Muscle layer of duodenum (tissue), 2 donors: Measurements from ENCODE around the gene CFAP46.

Source experiments
- H3K27ac ChIP-seq: one replicate; pipeline ENCODE4 v1.7.0; 2013; ENCODE audit warnings: mild to moderate bottlenecking, low read length
- H3K27me3 ChIP-seq: one replicate; pipeline ENCODE4 v1.7.0; 2013; ENCODE audit warnings: low read depth, mild to moderate bottlenecking, control low read depth, low read length
- H3K36me3 ChIP-seq, 2 donors: one replicate each; pipeline ENCODE4 v1.7.0; 2013; ENCODE audit warnings: low read length in 2 of 2, control low read depth in 1 of 2, mild to moderate bottlenecking in 1 of 2; ENCODE audit not compliant: insufficient read depth in 2 of 2, control insufficient read depth in 1 of 2
- H3K4me1 ChIP-seq, 2 donors: one replicate each; pipeline ENCODE4 v1.7.0; 2013; ENCODE audit warnings: low read length in 2 of 2, mild to moderate bottlenecking in 2 of 2, control low read depth in 1 of 2, moderate library complexity in 1 of 2; ENCODE audit not compliant: insufficient read depth in 2 of 2, control insufficient read depth in 1 of 2
- H3K4me3 ChIP-seq, 2 donors: one replicate each; pipeline ENCODE4 v1.7.0; 2013; ENCODE audit warnings: low read length in 2 of 2, low read depth in 1 of 2, mild to moderate bottlenecking in 1 of 2
- H3K9me3 ChIP-seq, 2 donors: one replicate each; pipeline ENCODE4 v1.7.0; 2013; ENCODE audit warnings: low read length in 2 of 2, control low read depth in 1 of 2, mild to moderate bottlenecking in 1 of 2; ENCODE audit not compliant: control insufficient read depth in 1 of 2
- donor health status: healthy.

CFAP46 gene

DNA sequence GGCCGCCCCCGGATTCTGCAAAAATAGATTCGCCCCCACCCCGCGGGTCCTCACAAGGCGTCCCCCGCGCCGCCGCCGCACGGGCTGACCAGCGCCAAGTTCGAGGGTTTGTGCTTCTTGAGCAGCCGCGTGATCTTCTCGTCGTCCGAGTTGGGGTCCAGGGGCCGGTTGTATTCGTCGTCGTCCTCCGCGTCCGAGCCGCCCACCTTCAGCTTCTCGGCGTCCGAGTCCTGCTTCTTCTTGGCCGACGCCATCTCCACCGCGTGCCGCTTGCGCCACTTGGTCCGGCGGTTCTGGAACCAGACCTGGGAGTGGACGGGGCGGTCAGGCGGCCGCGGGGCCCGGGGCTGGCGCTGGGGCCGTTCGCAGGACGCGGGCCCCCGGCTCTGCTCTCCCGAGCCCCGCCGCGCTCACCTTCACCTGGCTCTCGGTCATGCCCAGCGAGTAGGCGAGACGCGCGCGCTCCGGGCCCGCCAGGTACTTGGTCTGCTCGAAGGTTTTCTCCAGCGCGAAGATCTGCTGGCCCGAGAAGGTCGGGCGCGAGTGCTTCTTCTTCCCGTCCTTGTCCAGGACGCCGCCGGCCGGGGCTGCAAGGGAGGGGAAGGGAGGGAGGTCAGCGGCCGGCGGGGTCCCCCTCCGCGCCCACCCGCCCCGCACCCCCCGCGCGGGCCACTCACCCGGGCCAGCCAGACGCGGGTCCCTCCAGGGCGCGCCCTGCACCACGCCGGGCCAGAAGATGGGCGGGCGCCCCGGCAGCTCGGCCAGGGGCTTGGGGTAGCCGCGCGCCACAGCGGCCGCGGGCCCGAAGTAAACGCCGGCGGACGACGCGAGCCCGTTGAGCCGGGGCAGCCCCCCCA is 157.3 kb downstream of the CFAP46 start:
- Histone ChIP-seq H3K9me3 (peaks cover 0 to 4% of the 10 kb centered on the region in 2 donors), H3K4me3 (no peak overlapping the region), H3K27ac (no peak overlapping the region), H3K27me3 (peaks cover 10% of the 10 kb centered on the region), H3K4me1 (peaks cover 0 to 36% of the 10 kb centered on the region in 2 donors), H3K36me3 (peaks cover 11 to 35% of the 10 kb centered on the region in 2 donors)

DNA sequence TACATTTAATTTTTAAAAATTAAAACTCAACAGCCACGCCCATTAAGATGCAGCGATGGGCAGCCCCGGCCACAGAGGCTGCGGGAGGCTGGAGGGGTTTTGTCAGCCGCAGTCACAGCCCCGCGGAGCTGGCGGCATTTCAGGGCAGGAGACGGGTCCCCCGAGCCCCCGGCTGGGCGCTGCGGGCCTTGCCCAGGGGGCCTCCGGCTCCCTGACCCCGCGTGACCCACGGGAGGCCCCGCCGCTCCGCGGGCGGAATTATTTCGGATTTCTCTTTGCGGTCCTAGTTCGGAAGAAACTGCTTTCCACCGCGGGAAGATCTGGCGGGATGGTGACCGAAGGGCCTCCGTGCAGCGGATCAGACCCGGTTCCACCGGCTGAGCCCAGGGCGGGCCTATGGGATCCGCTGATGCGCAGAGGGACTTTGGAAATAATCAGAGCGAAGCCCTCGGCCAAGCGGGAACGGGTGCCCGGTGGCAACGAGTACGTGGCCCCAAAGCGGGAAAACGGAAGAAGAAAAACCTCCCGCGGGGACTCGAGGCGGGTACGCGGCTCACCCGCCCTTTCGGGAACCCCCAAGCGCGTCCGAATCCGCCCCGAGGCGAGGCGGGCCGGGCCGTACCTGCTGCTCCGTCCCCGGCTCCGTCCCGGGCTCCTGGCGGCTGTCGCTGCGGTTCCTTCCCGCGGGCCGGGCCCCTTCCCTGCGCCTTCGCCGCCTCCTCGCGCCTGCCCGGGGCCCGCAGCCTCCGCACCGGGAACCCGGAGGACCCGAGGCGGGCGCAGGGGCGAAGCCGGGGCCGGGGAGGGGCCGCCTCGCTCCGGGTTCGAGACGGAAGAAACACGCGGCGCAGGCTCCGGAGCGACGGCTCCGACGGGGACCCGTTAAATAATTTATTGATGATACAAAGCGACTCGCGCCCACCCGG is 158.2 kb downstream of the CFAP46 start:
- peaks cover 0 to 4% of the 10 kb centered on the region in 2 donors for H3K9me3 ChIP-seq
- no peak overlapping the region for H3K4me3 ChIP-seq
- peaks cover 11 to 44% of the 10 kb centered on the region in 2 donors for H3K36me3 ChIP-seq
- H3K27me3 ChIP-seq, result peaks cover 4% of the 10 kb centered on the region
- peaks cover 0 to 36% of the 10 kb centered on the region in 2 donors for H3K4me1 ChIP-seq
- no peak overlapping the region for H3K27ac ChIP-seq

- H3K27me3 ChIP-seq, result peaks cover 4% of the 10 kb centered on the region
- H3K27ac ChIP-seq, result no peak overlapping the region
- peaks cover 11 to 53% of the 10 kb centered on the region in 2 donors for H3K36me3 ChIP-seq
- H3K4me3 ChIP-seq, result no peak overlapping the region
- peaks cover 0 to 4% of the 10 kb centered on the region in 2 donors for H3K9me3 ChIP-seq
- peaks cover 0 to 31% of the 10 kb centered on the region in 2 donors for H3K4me1 ChIP-seq
These were observed 159.0 kb downstream of the CFAP46 start for GRCh38 chr10:132783165-132783939.

GRCh38 chr10:132781556-132781955 is 160.8 kb downstream of the CFAP46 start:
- peaks cover 4% of the 10 kb centered on the region for H3K27me3 ChIP-seq
- no peak overlapping the region for H3K27ac ChIP-seq
- H3K4me1 ChIP-seq, result peaks cover 0 to 14% of the 10 kb centered on the region in 2 donors
- peaks cover 0 to 4% of the 10 kb centered on the region in 2 donors for H3K9me3 ChIP-seq
- H3K4me3 ChIP-seq, result no peak overlapping the region
- H3K36me3 ChIP-seq, result peaks cover 11 to 68% of the 10 kb centered on the region in 2 donors

DNA sequence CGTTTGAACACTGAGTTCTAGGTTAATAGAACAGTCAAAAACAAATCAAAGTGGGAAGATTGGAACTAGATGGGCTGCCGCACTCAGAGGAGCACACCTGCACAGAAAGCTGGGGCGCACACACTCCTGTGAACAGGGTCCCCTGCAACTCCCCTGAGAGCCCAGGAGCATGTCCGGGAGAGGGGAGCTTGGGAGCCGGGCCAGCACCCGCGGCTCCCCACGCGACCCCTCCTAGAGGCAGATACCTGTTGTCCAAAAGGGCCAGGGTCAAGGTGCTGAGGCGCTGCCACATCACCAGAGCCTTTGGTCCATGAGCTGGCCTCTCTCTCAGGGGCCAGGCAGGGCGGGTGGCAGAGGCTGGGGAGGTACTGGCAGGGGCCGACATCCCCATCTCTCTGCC is 162.0 kb downstream of the CFAP46 start:
- Histone ChIP-seq H3K27ac (no peak overlapping the region), H3K9me3 (peaks cover 0 to 4% of the 10 kb centered on the region in 2 donors), H3K36me3 (peaks cover 11 to 80% of the 10 kb centered on the region in 2 donors), H3K4me3 (no peak overlapping the region), H3K27me3 (peaks cover 4% of the 10 kb centered on the region), H3K4me1 (peaks cover 0 to 9% of the 10 kb centered on the region in 2 donors)

GRCh38 chr10:132779549-132780294 is 162.6 kb downstream of the CFAP46 start:
- H3K4me3 ChIP-seq, result no peak overlapping the region
- peaks cover 0 to 4% of the 10 kb centered on the region in 2 donors for H3K9me3 ChIP-seq
- H3K27me3 ChIP-seq, result peaks cover 4% of the 10 kb centered on the region
- H3K36me3 ChIP-seq, result peaks cover 11 to 82% of the 10 kb centered on the region in 2 donors
- H3K27ac ChIP-seq, result no peak overlapping the region
- H3K4me1 ChIP-seq, result peaks cover 0 to 3% of the 10 kb centered on the region in 2 donors

GRCh38 chr10:132777441-132777840 is 164.9 kb downstream of the CFAP46 start:
- H3K27ac ChIP-seq, result no peak overlapping the region
- H3K27me3 ChIP-seq, result no peaks in the 10 kb centered on the region
- no peaks in the 10 kb centered on the region for H3K9me3 ChIP-seq
- peaks cover 4 to 84% of the 10 kb centered on the region in 2 donors for H3K36me3 ChIP-seq
- no peak overlapping the region for H3K4me3 ChIP-seq
- H3K4me1 ChIP-seq, result no peaks in the 10 kb centered on the region

DNA sequence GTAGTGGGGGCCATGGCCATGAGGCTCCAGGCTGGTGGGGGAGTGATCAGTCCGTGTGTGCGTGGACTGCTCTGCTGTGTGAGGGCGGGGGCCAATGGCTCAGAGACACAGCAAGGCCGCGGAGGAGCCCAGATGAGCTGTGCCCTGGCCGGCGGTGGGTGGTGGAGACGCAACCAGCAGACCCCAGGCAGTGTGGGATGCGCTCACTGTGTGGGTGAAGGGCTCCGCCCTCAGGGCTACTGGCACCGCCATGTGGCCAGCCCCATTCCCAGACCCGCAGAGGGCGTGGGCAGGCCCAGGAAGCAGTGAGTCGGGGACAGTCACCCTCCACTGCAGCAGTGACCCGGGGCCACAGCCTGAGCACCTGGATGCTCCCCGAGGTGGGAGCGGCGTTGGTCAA is 165.5 kb downstream of the CFAP46 start:
- Histone ChIP-seq H3K27me3 (no peaks in the 10 kb centered on the region), H3K4me3 (no peak overlapping the region), H3K27ac (no peak overlapping the region), H3K4me1 (no peaks in the 10 kb centered on the region), H3K36me3 (peaks cover under 1 to 78% of the 10 kb centered on the region in 2 donors), H3K9me3 (no peaks in the 10 kb centered on the region)

DNA sequence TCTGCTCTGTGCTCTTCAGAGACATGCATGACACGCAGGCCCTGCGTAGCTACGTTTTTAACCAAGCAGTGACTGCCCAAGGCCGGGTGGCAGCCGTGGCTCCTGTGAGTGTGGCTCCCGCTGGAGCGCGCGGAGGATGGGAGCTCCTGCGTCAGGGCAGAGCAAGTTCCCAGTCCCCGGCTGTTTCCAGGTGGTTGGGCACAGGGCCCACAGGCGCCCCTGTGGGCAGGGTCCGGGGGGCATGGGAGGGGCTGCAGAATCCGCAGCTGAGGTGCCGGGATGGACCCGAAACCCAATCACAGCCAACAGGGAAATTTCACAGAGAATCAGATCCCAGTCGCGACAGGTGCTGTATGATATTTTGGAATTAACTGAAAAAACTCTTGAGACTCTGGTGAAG is 166.2 kb downstream of the CFAP46 start:
- no peak overlapping the region for H3K4me3 ChIP-seq
- peaks cover 0 to 75% of the 10 kb centered on the region in 2 donors for H3K36me3 ChIP-seq

More for the DNA sequence above, 166.2 kb downstream of the CFAP46 start:
- Histone ChIP-seq H3K27ac (no peak overlapping the region), H3K9me3 (no peaks in the 10 kb centered on the region), H3K27me3 (no peaks in the 10 kb centered on the region), H3K4me1 (no peaks in the 10 kb centered on the region)
